HCT116 (cell line): ENCODE results near the gene CNTFR. TPM values are rescaled to one million over a fixed set of nuclear protein-coding genes. Genes with fewer than 3 reads are reported as not detected.

Experiments used
- ATAC-seq: fragments of 200-7000 bp; cut with Tn5 transposase; 2 replicates; pipeline ENCODE4 v1.9.1; 2020; ENCODE audit warnings: mild to moderate bottlenecking, moderate library complexity
- BruUV-seq: library from RNA; stranded (reverse); fragments of 400-500 nt; replicated peaks from 2 replicates; lab custom pipeline; 2021; lab: Mats Ljungman, UMichigan
- CTCF ChIA-PET: fragments of 300-600 bp; sonication (Branson Sonifier 250); formaldehyde crosslinking; loops from one replicate; lab custom pipeline; 2021; ENCODE audit warnings: antibody characterized with exemption; lab: Charles Lee
- POLR2A ChIA-PET: fragments of 300-600, 350-600 bp; sonication (Branson Sonifier 250); formaldehyde crosslinking; loops from one replicate; lab custom pipeline; 2021; ENCODE audit warnings: antibody characterized with exemption; lab: Charles Lee
- RAD21 ChIA-PET, 2 experiments: fragments of 300-600 bp; sonication (Branson Sonifier 250); formaldehyde crosslinking; loops; one replicate each; lab custom pipeline; 2023; ENCODE audit warnings: low total read pairs in 2 of 2; ENCODE audit not compliant: uncharacterized antibody in 2 of 2, unreplicated experiment in 2 of 2, low non-redundant PET in 1 of 2; lab: Charles Lee
- DNase-seq: peaks from one replicate; pipeline ENCODE4 v3.0.0-alpha.2; 2010; ENCODE audit warnings: low read depth, low spot score
- H2AFZ ChIP-seq: fragments of 200-600 bp; shearing (Covaris generic), sonication (generic); 2 replicates; pipeline ENCODE4 v1.6.1; 2017; ENCODE audit warnings: low read depth, mixed run types, mixed read lengths, antibody characterized with exemption, low read length; ENCODE audit not compliant: poor library complexity, severe bottlenecking
- H3K27ac ChIP-seq: 2 replicates; pipeline ENCODE4 v1.5.1; 2012; ENCODE audit warnings: low read depth, low read length
- H3K27me3 ChIP-seq: fragments of 200-600 bp; sonication (generic); 2 replicates; pipeline ENCODE4 v1.6.1; 2016; ENCODE audit warnings: mixed run types, low read length, mixed read lengths; ENCODE audit not compliant: insufficient read depth
- H3K36me3 ChIP-seq, 2 experiments: fragments of 200-500 bp in 1 of 2; fragments of 200-600 bp in 1 of 2; sonication (Bioruptor generic) in 1 of 2; sonication (generic) in 1 of 2; 2 replicates each; pipeline versions ENCODE4 v1.5.1 to v1.6.1; 2014 to 2016; ENCODE audit warnings: low read length in 2 of 2, inconsistent platforms in 1 of 2, mixed read lengths in 1 of 2, mixed run types in 1 of 2; ENCODE audit not compliant: insufficient read depth in 2 of 2, control insufficient read depth in 1 of 2
- H3K4me1 ChIP-seq, 2 experiments: fragments of 200-600 bp in 1 of 2; sonication (generic) in 1 of 2; 2 replicates each; pipeline versions ENCODE4 v1.5.1 to v1.6.1; 2012 to 2017; ENCODE audit warnings: low read length in 2 of 2, inconsistent platforms in 1 of 2, mild to moderate bottlenecking in 1 of 2, mixed read lengths in 1 of 2, mixed run types in 1 of 2, moderate library complexity in 1 of 2; ENCODE audit not compliant: insufficient read depth in 2 of 2, control insufficient read depth in 1 of 2
- H3K4me2 ChIP-seq: fragments of 200-600 bp; sonication (generic); 2 replicates; pipeline ENCODE4 v1.6.1; 2017; ENCODE audit warnings: mixed run types, low read length, mixed read lengths
- H3K4me3 ChIP-seq, 2 experiments: fragments of 200-600 bp in 1 of 2; sonication (generic) in 1 of 2; replicated peaks in 1 of 2; 2 replicates each; pipeline ENCODE4 v1.5.1; 2011 to 2016; ENCODE audit warnings: low read length in 2 of 2, control low read depth in 1 of 2, low read depth in 1 of 2, mild to moderate bottlenecking in 1 of 2, mixed read lengths in 1 of 2, mixed run types in 1 of 2
- H3K79me2 ChIP-seq: fragments of 200-600 bp; sonication (generic); 2 replicates; pipeline ENCODE4 v1.6.1; 2017; ENCODE audit warnings: mild to moderate bottlenecking, mixed run types, low read length, moderate library complexity, mixed read lengths; ENCODE audit not compliant: insufficient read depth
- H3K9ac ChIP-seq: fragments of 200-600 bp; sonication (generic); 2 replicates; pipeline ENCODE4 v1.6.1; 2016; ENCODE audit warnings: low read length, mixed read lengths
- H3K9me2 ChIP-seq: fragments of 200-600 bp; sonication (generic), shearing (Covaris generic); 2 replicates; pipeline ENCODE4 v1.6.1; 2017; ENCODE audit warnings: mixed run types, mild to moderate bottlenecking, moderate library complexity; ENCODE audit not compliant: insufficient read depth
- H3K9me3 ChIP-seq, 2 experiments: fragments of 200-500 bp in 1 of 2; fragments of 200-600 bp in 1 of 2; sonication (Bioruptor generic) in 1 of 2; sonication (generic) in 1 of 2; 2 replicates each; pipeline ENCODE4 v1.6.1; 2014 to 2017; ENCODE audit warnings: low read length in 2 of 2, mixed read lengths in 2 of 2, inconsistent platforms in 1 of 2, low read depth in 1 of 2, mild to moderate bottlenecking in 1 of 2, mixed run types in 1 of 2, moderate library complexity in 1 of 2; ENCODE audit not compliant: control insufficient read depth in 1 of 2, insufficient read depth in 1 of 2
- H4K20me1 ChIP-seq: fragments of 200-600 bp; sonication (generic), shearing (Covaris generic); 2 replicates; pipeline ENCODE4 v1.6.1; 2017; ENCODE audit warnings: mixed run types, mild to moderate bottlenecking, moderate library complexity; ENCODE audit not compliant: insufficient read depth
- CEBPB ChIP-seq: IDR thresholded peaks from 2 replicates; pipeline ENCODE4 v1.6.1; 2012; ENCODE audit warnings: low read depth
- EGR1 ChIP-seq: IDR thresholded peaks from 2 replicates; pipeline ENCODE4 v1.6.1; 2012; ENCODE audit warnings: low read depth
- EZH2phosphoT487 ChIP-seq: fragments of 200-600 bp; IDR thresholded peaks from 2 replicates; pipeline ENCODE4 v1.6.1; 2018; ENCODE audit warnings: antibody characterized with exemption, borderline replicate concordance
- MAX ChIP-seq: IDR thresholded peaks from 2 replicates; pipeline ENCODE4 v1.6.1; 2012
- POLR2A ChIP-seq: IDR thresholded peaks from 2 replicates; pipeline ENCODE4 v1.7.0; 2011; ENCODE audit warnings: borderline replicate concordance; ENCODE audit not compliant: insufficient read depth, insufficient read length; ENCODE audit errors: extremely low read depth
- RAD21 ChIP-seq: IDR thresholded peaks from 2 replicates; pipeline ENCODE4 v1.6.1; 2012; ENCODE audit warnings: low read depth, mild to moderate bottlenecking
- REST ChIP-seq: IDR thresholded peaks from 2 replicates; pipeline ENCODE4 v1.6.1; 2012; ENCODE audit warnings: low read depth
- SIN3A ChIP-seq: IDR thresholded peaks from 2 replicates; pipeline ENCODE4 v1.6.1; 2012; ENCODE audit warnings: low read depth
- SRF ChIP-seq: IDR thresholded peaks from 2 replicates; pipeline ENCODE4 v1.6.1; 2012; ENCODE audit warnings: low read depth
- TCF7L2 ChIP-seq: IDR thresholded peaks from 2 replicates; pipeline ENCODE4 v1.7.0; 2011; ENCODE audit warnings: borderline replicate concordance, inconsistent platforms; ENCODE audit not compliant: insufficient read depth, insufficient read length; ENCODE audit errors: extremely low read depth
- ZFX ChIP-seq: fragments of 450-650 bp; IDR thresholded peaks from 2 replicates; pipeline ENCODE4 v1.6.1; 2017
- ZNF274 ChIP-seq: fragments of 200-500 bp; sonication (Bioruptor generic); IDR thresholded peaks from 2 replicates; pipeline ENCODE4 v1.6.1; 2014; ENCODE audit warnings: mild to moderate bottlenecking, low read depth, low read length, inconsistent platforms
- intact Hi-C: fragments of 100-400 bp; cut with micrococcal nuclease; formaldehyde crosslinking; loops from 2 replicates; pipeline ENCODE4 v1.10.0; 2022
- total RNA-seq: library from RNA; stranded (reverse); gene quantifications from one replicate; pipeline ENCODE4 v1.2.1, GENCODE V29; 2021; ENCODE audit not compliant: unreplicated experiment

Gene CNTFR
- total RNA-seq, 1 experiment from 2014 or later: not detected

DNA sequence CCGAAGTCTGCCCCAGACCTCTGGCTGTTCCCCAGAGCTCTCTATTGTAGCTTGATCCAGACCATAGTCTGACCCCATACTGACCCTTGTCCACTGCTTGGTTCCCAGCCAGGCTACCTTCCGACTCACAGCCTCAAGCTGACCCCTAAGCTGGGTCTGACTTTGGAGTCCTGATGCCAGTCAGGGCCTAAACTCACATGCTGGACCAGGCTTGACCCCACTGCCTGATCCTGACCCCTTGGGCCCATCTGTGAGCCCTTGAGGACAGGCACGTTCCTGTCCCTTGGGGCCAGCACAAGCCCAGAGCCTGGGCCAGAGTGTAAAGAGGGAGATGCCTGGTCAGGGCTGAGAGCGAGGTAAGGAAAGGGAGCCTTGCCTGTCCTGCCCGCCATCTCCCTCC is 34.0 kb downstream of the CNTFR start:
- no peak overlapping the region for H3K27ac ChIP-seq
- ChIA-PET CTCF (no interaction called here), RAD21 (no interaction called here), POLR2A (no interaction called here)
- H3K9ac ChIP-seq: no peak overlapping the region
- no peaks in the 10 kb centered on the region for H3K9me2 ChIP-seq
- no peaks in the 10 kb centered on the region for H3K27me3 ChIP-seq
- no peaks in the 10 kb centered on the region for H3K79me2 ChIP-seq
- no peak overlapping the region for H3K4me2 ChIP-seq
- TF ChIP-seq REST (no peak), EZH2phosphoT487 (no peak), ZFX (no peak), RAD21 (no peak), SRF (no peak), TCF7L2 (no peak), ZNF274 (no peak), CEBPB (no peak), SIN3A (no peak), POLR2A (no peak), EGR1 (no peak), MAX (no peak)
- no peak overlapping the region for H2AFZ ChIP-seq
- H4K20me1 ChIP-seq: no peaks in the 10 kb centered on the region
- H3K36me3 ChIP-seq: no peaks in the 10 kb centered on the region
- DNase-seq: no peak
- no peaks in the 10 kb centered on the region for H3K9me3 ChIP-seq
- intact Hi-C loops: no loop called here
- no TSS peak for BruUV-seq
- no peak for ATAC-seq
- no peaks in the 10 kb centered on the region for H3K4me1 ChIP-seq
- no peak overlapping the region for H3K4me3 ChIP-seq
